SK-N-SH (cell line): ENCODE data around the gene LDAF1. TPM values are rescaled to one million over a fixed set of nuclear protein-coding genes. Genes with fewer than 3 reads are reported as not detected.
"Not testable (repeated sequence)": the region's sequence is repeated elsewhere in the genome, so short reads cannot be mapped to it uniquely, and the experiment has no call there.

ENCODE experiments used
- CTCF ChIA-PET: fragments of 300-600, 350-600 bp; formaldehyde crosslinking; extraction: SDS; loops from one replicate; lab custom pipeline; 2021; lab: Yijun Ruan, JAX
- POLR2A ChIA-PET: fragments of 350-600 bp; sonication (Branson Sonifier 250); formaldehyde crosslinking; extraction: SDS; loops from one replicate; lab custom pipeline; 2020; ENCODE audit warnings: antibody characterized with exemption, inconsistent platforms; lab: Yijun Ruan, JAX
- DNase-seq: peaks from one replicate; pipeline ENCODE4 v3.0.0; 2012
- H2AFZ ChIP-seq: fragments of 200-600 bp; sonication (generic); 2 replicates; pipeline ENCODE4 v1.8.1; 2016; ENCODE audit warnings: antibody characterized with exemption, mild to moderate bottlenecking, low read depth
- H3F3A ChIP-seq: fragments of 200-600 bp; sonication (generic); replicated peaks from 2 replicates; pipeline ENCODE3; 2016; ENCODE audit warnings: antibody characterized with exemption, mild to moderate bottlenecking; ENCODE audit not compliant: insufficient read depth
- H3K27ac ChIP-seq, 2 experiments: fragments of 200-500 bp in 1 of 2; fragments of 200-600 bp in 1 of 2; sonication (Bioruptor generic) in 1 of 2; sonication (generic), shearing (Covaris generic) in 1 of 2; 2 replicates each; pipeline versions ENCODE4 v1.5.1 to v1.6.1; 2014 to 2016; ENCODE audit warnings: low read depth in 2 of 2, inconsistent platforms in 1 of 2, low read length in 1 of 2, mild to moderate bottlenecking in 1 of 2, mixed read lengths in 1 of 2
- H3K27me3 ChIP-seq: fragments of 200-600 bp; sonication (generic), shearing (Covaris generic); 2 replicates; pipeline ENCODE4 v1.6.1; 2016; ENCODE audit warnings: mixed run types; ENCODE audit not compliant: insufficient read depth
- H3K36me3 ChIP-seq, 2 experiments: fragments of 200-500 bp in 1 of 2; fragments of 200-600 bp in 1 of 2; sonication (Bioruptor generic) in 1 of 2; sonication (generic) in 1 of 2; replicated peaks in 1 of 2; 2 replicates each; pipeline versions ENCODE3 to v1.5.1; 2014 to 2016; ENCODE audit warnings: low read length in 1 of 2, mild to moderate bottlenecking in 1 of 2; ENCODE audit not compliant: insufficient read depth in 2 of 2, control insufficient read depth in 1 of 2
- H3K4me1 ChIP-seq, 2 experiments: fragments of 200-500 bp in 1 of 2; fragments of 200-600 bp in 1 of 2; sonication (Bioruptor generic) in 1 of 2; sonication (generic), shearing (Covaris generic) in 1 of 2; 2 replicates each; pipeline versions ENCODE4 v1.5.1 to v1.6.1; 2014 to 2016; ENCODE audit warnings: low read depth in 1 of 2, low read length in 1 of 2, mixed run types in 1 of 2; ENCODE audit not compliant: insufficient read depth in 2 of 2, control insufficient read depth in 1 of 2
- H3K4me2 ChIP-seq: fragments of 200-600 bp; sonication (generic), shearing (Covaris generic); 2 replicates; pipeline ENCODE4 v1.6.1; 2017; ENCODE audit warnings: mixed run types
- H3K4me3 ChIP-seq, 2 experiments: fragments of 200-500 bp in 1 of 2; fragments of 200-600 bp in 1 of 2; sonication (Bioruptor generic) in 1 of 2; sonication (generic), shearing (Covaris generic) in 1 of 2; 2 replicates each; pipeline versions ENCODE4 v1.5.1 to v1.8.1; 2014 to 2016; ENCODE audit warnings: low read depth in 2 of 2, inconsistent platforms in 1 of 2, low read length in 1 of 2, mild to moderate bottlenecking in 1 of 2, mixed read lengths in 1 of 2, moderate library complexity in 1 of 2
- H3K79me2 ChIP-seq: fragments of 200-600 bp; sonication (generic); 2 replicates; pipeline ENCODE4 v1.8.1; 2017; ENCODE audit warnings: mild to moderate bottlenecking; ENCODE audit not compliant: insufficient read depth
- H3K9ac ChIP-seq: fragments of 200-600 bp; sonication (generic); 2 replicates; pipeline ENCODE4 v1.6.1; 2017; ENCODE audit warnings: mixed run types
- H3K9me2 ChIP-seq: fragments of 200-600 bp; sonication (generic); 2 replicates; pipeline ENCODE4 v1.6.1; 2017; ENCODE audit warnings: mixed run types
- H3K9me3 ChIP-seq: fragments of 200-600 bp; sonication (generic); 2 replicates; pipeline ENCODE4 v1.6.1; 2017; ENCODE audit warnings: mixed run types, mild to moderate bottlenecking, moderate library complexity
- H4K20me1 ChIP-seq: fragments of 200-600 bp; sonication (generic); 2 replicates; pipeline ENCODE4 v1.6.1; 2017; ENCODE audit warnings: mild to moderate bottlenecking, mixed run types; ENCODE audit not compliant: insufficient read depth
- CHD2 ChIP-seq: fragments of 150-350 bp; IDR thresholded peaks from 2 replicates; pipeline ENCODE4 v1.6.1; 2018; ENCODE audit warnings: low read length; ENCODE audit not compliant: partially characterized antibody
- FOXJ3 ChIP-seq: sonication (generic); formaldehyde crosslinking; IDR thresholded peaks from 2 replicates; pipeline ENCODE4 v1.5.1; 2020; ENCODE audit warnings: mild to moderate bottlenecking, missing genetic modification reagents
- FOXM1 ChIP-seq: IDR thresholded peaks from 2 replicates; pipeline ENCODE4 v1.4.0; 2012; ENCODE audit warnings: low read depth, mild to moderate bottlenecking
- GABPA ChIP-seq: IDR thresholded peaks from 2 replicates; pipeline ENCODE4 v1.4.0; 2012; ENCODE audit warnings: low read depth, mild to moderate bottlenecking
- JUND ChIP-seq: IDR thresholded peaks from 2 replicates; pipeline ENCODE4 v1.4.0; 2012
- MEF2A ChIP-seq: IDR thresholded peaks from 2 replicates; pipeline ENCODE4 v1.4.0; 2012; ENCODE audit warnings: low read depth, borderline replicate concordance
- NFIC ChIP-seq: IDR thresholded peaks from 2 replicates; pipeline ENCODE4 v1.4.0; 2012; ENCODE audit warnings: borderline replicate concordance
- NRF1 ChIP-seq: IDR thresholded peaks from 2 replicates; pipeline ENCODE4 v1.6.1; 2012; ENCODE audit warnings: low read depth, mild to moderate bottlenecking, low read length
- POLR2AphosphoS5 ChIP-seq: IDR thresholded peaks from 2 replicates; pipeline ENCODE4 v1.6.1; 2012; ENCODE audit warnings: low read depth, low read length
- RAD21 ChIP-seq: IDR thresholded peaks from 2 replicates; pipeline ENCODE4 v1.6.1; 2012; ENCODE audit warnings: mild to moderate bottlenecking, low read length
- RCOR1 ChIP-seq: fragments of 150-350 bp; IDR thresholded peaks from 2 replicates; pipeline ENCODE4 v1.6.1; 2017; ENCODE audit warnings: antibody characterized with exemption, low read length
- REST ChIP-seq: IDR thresholded peaks from 2 replicates; pipeline ENCODE4 v1.6.1; 2012; ENCODE audit warnings: mild to moderate bottlenecking, low read depth, low read length, moderate library complexity
- RFX5 ChIP-seq: IDR thresholded peaks from 2 replicates; pipeline ENCODE4 v1.6.1; 2012; ENCODE audit warnings: mild to moderate bottlenecking, improper control_type of control experiment, low read length
- TAF1 ChIP-seq: IDR thresholded peaks from 2 replicates; pipeline ENCODE4 v1.6.1; 2012; ENCODE audit warnings: low read depth, mild to moderate bottlenecking, low read length, moderate library complexity, borderline replicate concordance
- TCF12 ChIP-seq: IDR thresholded peaks from 2 replicates; pipeline ENCODE4 v1.4.0; 2012
- USF1 ChIP-seq: IDR thresholded peaks from 2 replicates; pipeline ENCODE4 v1.4.0; 2012; ENCODE audit warnings: low read depth, borderline replicate concordance
- YY1 ChIP-seq: IDR thresholded peaks from 2 replicates; pipeline ENCODE4 v1.4.0; 2012; ENCODE audit warnings: low read depth, mild to moderate bottlenecking
- WGBS: methylation state at CpG from one replicate; pipeline ENCODE4 v1.1.6; 2017; ENCODE audit warnings: low lambda C conversion rate; 5-methylcytosine and 5-hydroxymethylcytosine counted together
- polyA plus RNA-seq, 3 experiments: library from polyadenylated mRNA; depleted of rRNA; stranded (reverse); fragments of >200 nt; gene quantifications; 2 replicates each; pipeline ENCODE4 v1.2.3, GENCODE V29; 2012
- TF ChIP-seq, protein P1 (sequence below): IDR thresholded peaks from 2 replicates; pipeline ENCODE4 v1.4.0; 2012; ENCODE audit warnings: low read depth, borderline replicate concordance

Gene LDAF1
- polyA plus RNA-seq, 1 of the 3 experiments (the other 2 are of a cell fraction), result 10.0 TPM

- no peak overlapping the region for H2AFZ ChIP-seq
- no peaks in the 10 kb centered on the region for H3K9me2 ChIP-seq
- ChIA-PET POLR2A (no interaction called here), CTCF (interaction anchor here (1.0 to 3.8 kb wide), 4 partner anchors 13 to 131 kb away, joined by 3 to 18 read pairs (median 6); partner anchors contain the start of gene CRYM)
- no peak for DNase-seq
- TF ChIP-seq FOXM1, result no peak
- no peak for TF ChIP-seq FOXJ3 (CRISPR knock-in tag)
- no peak for TF ChIP-seq GABPA
- no peak for TF ChIP-seq TAF1
- no peak for TF ChIP-seq RFX5
- TF ChIP-seq RAD21, result no peak
- no peak for TF ChIP-seq CHD2
- TF ChIP-seq, protein P1, sequence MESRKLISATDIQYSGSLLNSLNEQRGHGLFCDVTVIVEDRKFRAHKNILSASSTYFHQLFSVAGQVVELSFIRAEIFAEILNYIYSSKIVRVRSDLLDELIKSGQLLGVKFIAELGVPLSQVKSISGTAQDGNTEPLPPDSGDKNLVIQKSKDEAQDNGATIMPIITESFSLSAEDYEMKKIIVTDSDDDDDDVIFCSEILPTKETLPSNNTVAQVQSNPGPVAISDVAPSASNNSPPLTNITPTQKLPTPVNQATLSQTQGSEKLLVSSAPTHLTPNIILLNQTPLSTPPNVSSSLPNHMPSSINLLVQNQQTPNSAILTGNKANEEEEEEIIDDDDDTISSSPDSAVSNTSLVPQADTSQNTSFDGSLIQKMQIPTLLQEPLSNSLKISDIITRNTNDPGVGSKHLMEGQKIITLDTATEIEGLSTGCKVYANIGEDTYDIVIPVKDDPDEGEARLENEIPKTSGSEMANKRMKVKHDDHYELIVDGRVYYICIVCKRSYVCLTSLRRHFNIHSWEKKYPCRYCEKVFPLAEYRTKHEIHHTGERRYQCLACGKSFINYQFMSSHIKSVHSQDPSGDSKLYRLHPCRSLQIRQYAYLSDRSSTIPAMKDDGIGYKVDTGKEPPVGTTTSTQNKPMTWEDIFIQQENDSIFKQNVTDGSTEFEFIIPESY, result no peak
- TF ChIP-seq RCOR1, result no peak
- TF ChIP-seq USF1, result no peak
- TF ChIP-seq NRF1, result no peak
- TF ChIP-seq POLR2AphosphoS5, result no peak
- no peak for TF ChIP-seq TCF12
- no peak for TF ChIP-seq MEF2A
- TF ChIP-seq REST, result no peak
- no peak for TF ChIP-seq YY1
- TF ChIP-seq JUND, result no peak
- TF ChIP-seq NFIC, result no peak
- no peak overlapping the region for H3K4me3 ChIP-seq
- WGBS, result 85% methylated on average over 4 of the region's 5 CpGs
- H4K20me1 ChIP-seq, result no peaks in the 10 kb centered on the region
- peaks cover 0 to 4% of the 10 kb centered on the region in 2 experiments; a peak in 1 of 4 replicates for H3K4me1 ChIP-seq
- no peak overlapping the region for H3K9ac ChIP-seq
- no peaks in the 10 kb centered on the region for H3K79me2 ChIP-seq
- H3K4me2 ChIP-seq, result no peak overlapping the region
- H3F3A ChIP-seq, result no peaks in the 10 kb centered on the region
- peaks cover 6 to 8% of the 10 kb centered on the region in 2 experiments for H3K36me3 ChIP-seq
- H3K27ac ChIP-seq, result no peak overlapping the region
- no peaks in the 10 kb centered on the region for H3K27me3 ChIP-seq
- H3K9me3 ChIP-seq, result no peaks in the 10 kb centered on the region
These were observed 10.9 kb downstream of the LDAF1 start for GRCh38 chr16:21169249-21169981.

GRCh38 chr16:21170116-21170515 is 11.6 kb downstream of the LDAF1 start:
- H3K9ac ChIP-seq, DNase-seq, H3F3A ChIP-seq, H3K4me1 ChIP-seq, H3K27me3 ChIP-seq, H3K9me3 ChIP-seq, H3K27ac ChIP-seq, H2AFZ ChIP-seq, H3K79me2 ChIP-seq, H3K4me3 ChIP-seq, POLR2A ChIA-PET, H3K9me2 ChIP-seq, H4K20me1 ChIP-seq, H3K4me2 ChIP-seq: not testable (repeated sequence)
- peaks cover 6 to 10% of the 10 kb centered on the region in 2 experiments for H3K36me3 ChIP-seq
- CTCF ChIA-PET, result interaction anchor here (1.3 to 3.8 kb wide), 3 partner anchors 14 to 108 kb away, joined by 6 to 18 read pairs (median 6); partner anchors contain the start of gene CRYM
- 90% methylated on average over 6 of the region's 8 CpGs for WGBS
